HG03442 (cell line): ENCODE measurements around the gene FBH1.

Experiments
- ATAC-seq: cut with Tn5 transposase; IDR thresholded peaks from one replicate; pipeline ENCODE4 v1.9.1; 2021; ENCODE audit warnings: mild to moderate bottlenecking, moderate library complexity; ENCODE audit not compliant: unreplicated experiment

FBH1 gene

GRCh38 chr10:5975641-5976473, 85.8 kb downstream of the FBH1 start:
- peak; percentile 50 for ATAC-seq

- ATAC-seq: peak; percentile 13
Observed at GRCh38 chr10:5976512-5977470, 86.7 kb downstream of the FBH1 start.

- peak; percentile 54 for ATAC-seq
Observed at GRCh38 chr10:5977471-5978229, 87.6 kb downstream of the FBH1 start, which contains the start of gene IL15RA. TSS of gene IL15RA (minus strand) at chr10:5977543. CDS start at chr10:5977492, 51 bp downstream.

GRCh38 chr10:5978230-5978489, 88.1 kb downstream of the FBH1 start:
- ATAC-seq: no peak

- ATAC-seq: no peak
Observed at GRCh38 chr10:5981529-5981928, 91.5 kb downstream of the FBH1 start.

GRCh38 chr10:5983774-5984173, 93.7 kb downstream of the FBH1 start:
- ATAC-seq: no peak

GRCh38 chr10:5985029-5985428, 95.0 kb downstream of the FBH1 start:
- no peak for ATAC-seq
